ENCODE measurements around the gene PYGL. TPM values are rescaled to one million over a fixed set of nuclear protein-coding genes. Genes with fewer than 3 reads are reported as not detected.
"Not testable (repeated sequence)": the region's sequence is repeated elsewhere in the genome, so short reads cannot be mapped to it uniquely, and the experiment has no call there.

The PYGL gene
- polyA plus RNA-seq, 1 donor (not counting 4 experiments of a cell fraction or from before 2014, with no cell fraction given): 331 TPM

DNA sequence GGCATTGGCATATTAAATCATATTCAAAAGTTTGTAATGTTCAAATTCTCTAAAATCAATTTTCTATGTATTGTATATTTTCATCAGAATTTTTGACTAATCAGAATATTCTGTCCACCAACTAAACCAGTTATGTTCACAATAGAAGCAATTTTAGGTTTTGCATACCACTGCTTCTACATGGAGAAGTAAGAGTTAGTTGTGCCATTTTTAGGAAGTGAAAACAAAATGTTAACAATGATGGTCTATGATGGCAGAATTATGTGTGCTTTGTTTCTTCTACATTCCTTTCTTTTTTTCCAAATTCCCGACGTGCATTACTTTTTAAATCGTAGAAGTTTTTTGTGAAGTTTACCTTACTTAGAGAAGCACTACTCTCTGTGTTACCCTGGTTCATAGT is 42.9 kb downstream of the PYGL start:
- Histone ChIP-seq H3K9ac (ENCODE audit: control insufficient read depth, extremely low read depth, insufficient read depth, low read length) (no peak overlapping the region), H3K36me3 (ENCODE audit: control insufficient read depth in 2 of 2, extremely low read depth in 1 of 2, insufficient read depth in 2 of 2, low read length in 2 of 2) (peaks cover 8 to 20% of the 10 kb centered on the region in 2 experiments), H3K9me1 (ENCODE audit: control insufficient read depth, extremely low read depth, insufficient read depth, low read length) (no peaks in the 10 kb centered on the region), H3K9me3 (ENCODE audit: control insufficient read depth, low read depth, low read length) (no peaks in the 10 kb centered on the region), H3K4me3 (ENCODE audit: control insufficient read depth in 2 of 3, extremely low read depth in 1 of 3, insufficient read depth in 2 of 3, low read depth in 1 of 3, low read length in 3 of 3) (no peak overlapping the region), H3K27ac (ENCODE audit: control insufficient read depth, insufficient read depth, low read length) (no peak overlapping the region), H2AFZ (ENCODE audit: control insufficient read depth, low read length) (no peak overlapping the region), H3K4me2 (ENCODE audit: control insufficient read depth, extremely low read depth, insufficient read depth, low read depth, low read length) (no peak overlapping the region), H3K4me1 (ENCODE audit: control insufficient read depth, extremely low read depth, insufficient read depth, low read length) (peaks cover 18% of the 10 kb centered on the region), H3K79me2 (ENCODE audit: control insufficient read depth, insufficient read depth, low read length) (no peaks in the 10 kb centered on the region), H4K20me1 (ENCODE audit: control insufficient read depth, extremely low read depth, insufficient read depth, low read length) (no peaks in the 10 kb centered on the region), H3K27me3 (ENCODE audit: control insufficient read depth, extremely low read depth, insufficient read depth, low read length) (no peaks in the 10 kb centered on the region)
- DNase-seq (ENCODE audit: low read depth, low spot score) (no peak), FAIRE-seq (no peak)
- dilution Hi-C loops (cut with MboI; ENCODE audit: extremely low pct_ligation_motif_present, low sequenced_read_pairs): no loop called here
- TF ChIP-seq, protein P1, sequence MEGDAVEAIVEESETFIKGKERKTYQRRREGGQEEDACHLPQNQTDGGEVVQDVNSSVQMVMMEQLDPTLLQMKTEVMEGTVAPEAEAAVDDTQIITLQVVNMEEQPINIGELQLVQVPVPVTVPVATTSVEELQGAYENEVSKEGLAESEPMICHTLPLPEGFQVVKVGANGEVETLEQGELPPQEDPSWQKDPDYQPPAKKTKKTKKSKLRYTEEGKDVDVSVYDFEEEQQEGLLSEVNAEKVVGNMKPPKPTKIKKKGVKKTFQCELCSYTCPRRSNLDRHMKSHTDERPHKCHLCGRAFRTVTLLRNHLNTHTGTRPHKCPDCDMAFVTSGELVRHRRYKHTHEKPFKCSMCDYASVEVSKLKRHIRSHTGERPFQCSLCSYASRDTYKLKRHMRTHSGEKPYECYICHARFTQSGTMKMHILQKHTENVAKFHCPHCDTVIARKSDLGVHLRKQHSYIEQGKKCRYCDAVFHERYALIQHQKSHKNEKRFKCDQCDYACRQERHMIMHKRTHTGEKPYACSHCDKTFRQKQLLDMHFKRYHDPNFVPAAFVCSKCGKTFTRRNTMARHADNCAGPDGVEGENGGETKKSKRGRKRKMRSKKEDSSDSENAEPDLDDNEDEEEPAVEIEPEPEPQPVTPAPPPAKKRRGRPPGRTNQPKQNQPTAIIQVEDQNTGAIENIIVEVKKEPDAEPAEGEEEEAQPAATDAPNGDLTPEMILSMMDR (optimal IDR thresholded peaks at IDR 0.05 in 1 of 3, IDR thresholded peaks at IDR 0.05 in 1 of 3, conservative IDR thresholded peaks at IDR 0.05 in 1 of 3; ENCODE audit: extremely low read depth in 1 of 3, insufficient read depth in 2 of 3, low read length in 3 of 3): no peak
- TF ChIP-seq EZH2 (IDR thresholded peaks at IDR 0.05; ENCODE audit: low read length): no peak

DNA sequence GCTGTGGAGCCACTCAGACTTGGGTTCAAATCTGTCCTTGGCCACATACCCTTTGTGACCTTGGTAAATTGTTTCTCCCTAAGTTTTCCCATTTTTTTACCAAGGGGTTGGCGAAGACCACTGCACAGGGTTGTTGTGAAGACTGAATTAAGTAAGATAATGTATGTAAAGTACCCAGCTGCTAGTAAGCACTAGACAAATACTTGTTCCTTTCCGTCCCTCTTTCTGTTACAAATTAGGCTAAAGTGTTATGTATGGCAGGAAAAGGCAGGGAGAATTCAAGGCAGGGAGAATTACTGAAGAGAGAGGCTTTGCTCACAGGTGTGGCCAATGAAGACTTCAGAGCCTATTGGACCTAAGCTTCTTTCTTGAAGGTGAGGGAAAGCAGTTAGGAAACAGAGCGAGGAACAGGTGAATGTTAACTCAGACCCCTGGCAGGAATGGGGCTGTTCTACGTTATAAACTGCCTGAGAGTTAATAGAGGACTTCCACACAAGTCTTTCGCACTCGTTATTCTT is 46.6 kb downstream of the PYGL start:
- no peaks in the 10 kb centered on the region for H3K9me1 ChIP-seq (ENCODE audit: control insufficient read depth, extremely low read depth, insufficient read depth, low read length)
- FAIRE-seq: no peak
- peaks cover 18% of the 10 kb centered on the region for H3K4me1 ChIP-seq (ENCODE audit: control insufficient read depth, extremely low read depth, insufficient read depth, low read length)
- no peak for TF ChIP-seq EZH2 (IDR thresholded peaks at IDR 0.05; ENCODE audit: low read length)
- TF ChIP-seq, protein P1 (optimal IDR thresholded peaks at IDR 0.05 in 1 of 3, IDR thresholded peaks at IDR 0.05 in 1 of 3, conservative IDR thresholded peaks at IDR 0.05 in 1 of 3; ENCODE audit: extremely low read depth in 1 of 3, insufficient read depth in 2 of 3, low read length in 3 of 3): no peak
- H3K4me3 ChIP-seq (ENCODE audit: control insufficient read depth in 2 of 3, extremely low read depth in 1 of 3, insufficient read depth in 2 of 3, low read depth in 1 of 3, low read length in 3 of 3): no peak overlapping the region
- H4K20me1 ChIP-seq (ENCODE audit: control insufficient read depth, extremely low read depth, insufficient read depth, low read length): no peaks in the 10 kb centered on the region
- dilution Hi-C loops (cut with MboI; ENCODE audit: extremely low pct_ligation_motif_present, low sequenced_read_pairs): no loop called here
- peak overlapping the region; percentile 92 for H3K27ac ChIP-seq (ENCODE audit: control insufficient read depth, insufficient read depth, low read length)
- H2AFZ ChIP-seq (ENCODE audit: control insufficient read depth, low read length): no peak overlapping the region
- H3K9me3 ChIP-seq (ENCODE audit: control insufficient read depth, low read depth, low read length): no peaks in the 10 kb centered on the region
- H3K4me2 ChIP-seq (ENCODE audit: control insufficient read depth, extremely low read depth, insufficient read depth, low read depth, low read length): no peak overlapping the region
- no peak for DNase-seq (ENCODE audit: low read depth, low spot score)
- H3K9ac ChIP-seq (ENCODE audit: control insufficient read depth, extremely low read depth, insufficient read depth, low read length): no peak overlapping the region
- peaks cover 0 to 9% of the 10 kb centered on the region in 2 experiments for H3K36me3 ChIP-seq (ENCODE audit: control insufficient read depth in 2 of 2, extremely low read depth in 1 of 2, insufficient read depth in 2 of 2, low read length in 2 of 2)
- no peaks in the 10 kb centered on the region for H3K27me3 ChIP-seq (ENCODE audit: control insufficient read depth, extremely low read depth, insufficient read depth, low read length)
- H3K79me2 ChIP-seq (ENCODE audit: control insufficient read depth, insufficient read depth, low read length): no peaks in the 10 kb centered on the region

GRCh38 chr14:50897005-50897404 is 47.3 kb downstream of the PYGL start:
- DNase-seq (ENCODE audit: low read depth, low spot score): peak; percentile 46
- dilution Hi-C loops (cut with MboI; ENCODE audit: extremely low pct_ligation_motif_present, low sequenced_read_pairs): not testable (repeated sequence)

GRCh38 chr14:50896421-50896820 is 47.9 kb downstream of the PYGL start:
- H3K9ac ChIP-seq (ENCODE audit: control insufficient read depth, extremely low read depth, insufficient read depth, low read length): peak overlapping the region; percentile 55
- H3K9me1 ChIP-seq (ENCODE audit: control insufficient read depth, extremely low read depth, insufficient read depth, low read length); H3K36me3 ChIP-seq (ENCODE audit: control insufficient read depth in 2 of 2, extremely low read depth in 1 of 2, insufficient read depth in 2 of 2, low read length in 2 of 2); H3K27me3 ChIP-seq (ENCODE audit: control insufficient read depth, extremely low read depth, insufficient read depth, low read length); H4K20me1 ChIP-seq (ENCODE audit: control insufficient read depth, extremely low read depth, insufficient read depth, low read length); dilution Hi-C loops (cut with MboI; ENCODE audit: extremely low pct_ligation_motif_present, low sequenced_read_pairs); DNase-seq (ENCODE audit: low read depth, low spot score); H2AFZ ChIP-seq (ENCODE audit: control insufficient read depth, low read length); H3K79me2 ChIP-seq (ENCODE audit: control insufficient read depth, insufficient read depth, low read length); H3K4me3 ChIP-seq (ENCODE audit: control insufficient read depth in 2 of 3, extremely low read depth in 1 of 3, insufficient read depth in 2 of 3, low read depth in 1 of 3, low read length in 3 of 3); H3K4me2 ChIP-seq (ENCODE audit: control insufficient read depth, extremely low read depth, insufficient read depth, low read depth, low read length); FAIRE-seq; H3K9me3 ChIP-seq (ENCODE audit: control insufficient read depth, low read depth, low read length): not testable (repeated sequence)
- peak overlapping the region; percentile 92 for H3K27ac ChIP-seq (ENCODE audit: control insufficient read depth, insufficient read depth, low read length)
- peaks cover 18% of the 10 kb centered on the region for H3K4me1 ChIP-seq (ENCODE audit: control insufficient read depth, extremely low read depth, insufficient read depth, low read length)

More at GRCh38 chr14:50897005-50897404, 47.3 kb downstream of the PYGL start:
- Histone ChIP-seq H3K27ac (ENCODE audit: control insufficient read depth, insufficient read depth, low read length) (peak overlapping the region; percentile 92), H3K4me1 (ENCODE audit: control insufficient read depth, extremely low read depth, insufficient read depth, low read length) (peaks cover 18% of the 10 kb centered on the region), H3K9ac (ENCODE audit: control insufficient read depth, extremely low read depth, insufficient read depth, low read length) (peak overlapping the region; percentile 55)
- not testable (repeated sequence) for H4K20me1 ChIP-seq (ENCODE audit: control insufficient read depth, extremely low read depth, insufficient read depth, low read length); H3K36me3 ChIP-seq (ENCODE audit: control insufficient read depth in 2 of 2, extremely low read depth in 1 of 2, insufficient read depth in 2 of 2, low read length in 2 of 2); FAIRE-seq; H3K4me3 ChIP-seq (ENCODE audit: control insufficient read depth in 2 of 3, extremely low read depth in 1 of 3, insufficient read depth in 2 of 3, low read depth in 1 of 3, low read length in 3 of 3); H3K4me2 ChIP-seq (ENCODE audit: control insufficient read depth, extremely low read depth, insufficient read depth, low read depth, low read length); H3K27me3 ChIP-seq (ENCODE audit: control insufficient read depth, extremely low read depth, insufficient read depth, low read length); H3K79me2 ChIP-seq (ENCODE audit: control insufficient read depth, insufficient read depth, low read length); H2AFZ ChIP-seq (ENCODE audit: control insufficient read depth, low read length); H3K9me3 ChIP-seq (ENCODE audit: control insufficient read depth, low read depth, low read length); H3K9me1 ChIP-seq (ENCODE audit: control insufficient read depth, extremely low read depth, insufficient read depth, low read length)
